Neuron (in vitro differentiated cells): ENCODE results near the gene MAPK12.
"Not testable (repeated sequence)": the region's sequence is repeated elsewhere in the genome, so short reads cannot be mapped to it uniquely, and the experiment has no call there.

Experiments used
- H2AFZ ChIP-seq: one replicate; pipeline ENCODE4 v1.6.1; 2013; ENCODE audit warnings: low read depth, mild to moderate bottlenecking, inconsistent platforms, low read length, moderate library complexity
- H3K27me3 ChIP-seq: one replicate; pipeline ENCODE4 v1.6.1; 2013; ENCODE audit warnings: low read length; ENCODE audit not compliant: insufficient read depth
- H3K36me3 ChIP-seq: one replicate; pipeline ENCODE4 v1.6.1; 2013; ENCODE audit warnings: low read length; ENCODE audit not compliant: insufficient read depth
- H3K4me1 ChIP-seq: one replicate; pipeline ENCODE4 v1.6.1; 2013; ENCODE audit warnings: low read length; ENCODE audit not compliant: insufficient read depth
- H3K4me3 ChIP-seq: 2 replicates; pipeline ENCODE4 v1.5.1; 2013; ENCODE audit warnings: mild to moderate bottlenecking, low read length, moderate library complexity
- H3K9me3 ChIP-seq: one replicate; pipeline ENCODE4 v1.6.1; 2013; ENCODE audit warnings: low read length

MAPK12 gene

GRCh38 chr22:50274311-50274710 lies 12.8 kb upstream of the MAPK12 start:
- Histone ChIP-seq H3K27me3 (no peaks in the 10 kb centered on the region), H3K4me3 (no peak overlapping the region), H3K9me3 (peaks cover 2% of the 10 kb centered on the region), H3K4me1 (peaks cover 36% of the 10 kb centered on the region), H3K36me3 (peaks cover 41% of the 10 kb centered on the region), H2AFZ (no peak overlapping the region)

GRCh38 chr22:50273781-50274180 lies 12.3 kb upstream of the MAPK12 start:
- H2AFZ ChIP-seq, H3K9me3 ChIP-seq, H3K27me3 ChIP-seq, H3K4me3 ChIP-seq: not testable (repeated sequence)
- peaks cover 37% of the 10 kb centered on the region for H3K4me1 ChIP-seq
- H3K36me3 ChIP-seq, result peaks cover 36% of the 10 kb centered on the region

GRCh38 chr22:50273352-50273751 lies 11.9 kb upstream of the MAPK12 start:
- not testable (repeated sequence) for H3K27me3 ChIP-seq, H2AFZ ChIP-seq, H3K4me3 ChIP-seq, H3K9me3 ChIP-seq
- Histone ChIP-seq H3K4me1 (peaks cover 37% of the 10 kb centered on the region), H3K36me3 (peaks cover 32% of the 10 kb centered on the region)

- H3K27me3 ChIP-seq, result no peaks in the 10 kb centered on the region
- peaks cover 37% of the 10 kb centered on the region for H3K4me1 ChIP-seq
- H2AFZ ChIP-seq, result no peak overlapping the region
- H3K36me3 ChIP-seq, result peaks cover 21% of the 10 kb centered on the region
- H3K9me3 ChIP-seq, result peaks cover 5% of the 10 kb centered on the region
- peak overlapping the region; percentile 31 for H3K4me3 ChIP-seq
These were observed 10.7 kb upstream of the MAPK12 start for GRCh38 chr22:50272044-50272802.

GRCh38 chr22:50271519-50271970 lies 10.1 kb upstream of the MAPK12 start:
- peaks cover 37% of the 10 kb centered on the region for H3K4me1 ChIP-seq
- H3K27me3 ChIP-seq, result no peaks in the 10 kb centered on the region
- peaks cover 20% of the 10 kb centered on the region for H3K36me3 ChIP-seq
- H3K9me3 ChIP-seq, result peaks cover 9% of the 10 kb centered on the region
- peak overlapping the region; percentile 58 for H3K4me3 ChIP-seq
- H2AFZ ChIP-seq, result no peak overlapping the region

GRCh38 chr22:50270666-50271394 lies 9.3 kb upstream of the MAPK12 start:
- H3K27me3 ChIP-seq, result no peaks in the 10 kb centered on the region
- H3K36me3 ChIP-seq, result peaks cover 19% of the 10 kb centered on the region
- H3K4me1 ChIP-seq, result peaks cover 37% of the 10 kb centered on the region
- H3K9me3 ChIP-seq, result peaks cover 6% of the 10 kb centered on the region
- no peak overlapping the region for H2AFZ ChIP-seq
- H3K4me3 ChIP-seq, result peak overlapping the region; percentile 58

- Histone ChIP-seq H3K4me3 (peak within 1 kb of the TSS; percentile 58), H3K4me1 (peaks cover 35% of the 10 kb centered on the region), H3K27me3 (no peaks in the 10 kb centered on the region), H2AFZ (peak within 1 kb of the TSS; percentile 33), H3K36me3 (peaks cover 12% of the 10 kb centered on the region), H3K9me3 (peaks cover 6% of the 10 kb centered on the region)
These were observed 8.6 kb upstream of the MAPK12 start, which contains the start of gene MAPK11 for GRCh38 chr22:50269970-50270665. MAPK11 (minus strand) TSS chr22:50270380; CDS start chr22:50270292, 88 bp downstream.

- H3K9me3 ChIP-seq, result peaks cover 6% of the 10 kb centered on the region
- peak overlapping the region; percentile 58 for H3K4me3 ChIP-seq
- peak overlapping the region; percentile 33 for H2AFZ ChIP-seq
- H3K4me1 ChIP-seq, result peaks cover 33% of the 10 kb centered on the region
- no peaks in the 10 kb centered on the region for H3K27me3 ChIP-seq
- H3K36me3 ChIP-seq, result peaks cover 11% of the 10 kb centered on the region
These were observed 8.1 kb upstream of the MAPK12 start for GRCh38 chr22:50269573-50269969.

GRCh38 chr22:50268655-50269113 lies 7.2 kb upstream of the MAPK12 start:
- Histone ChIP-seq H3K9me3 (peaks cover 6% of the 10 kb centered on the region), H2AFZ (no peak overlapping the region), H3K27me3 (no peaks in the 10 kb centered on the region), H3K36me3 (peaks cover 15% of the 10 kb centered on the region), H3K4me3 (no peak overlapping the region), H3K4me1 (peaks cover 28% of the 10 kb centered on the region)

- H3K36me3 ChIP-seq, result peaks cover 15% of the 10 kb centered on the region
- H3K4me1 ChIP-seq, result peaks cover 30% of the 10 kb centered on the region
- H3K4me3 ChIP-seq, result no peak overlapping the region
- H3K9me3 ChIP-seq, result peaks cover 6% of the 10 kb centered on the region
- H2AFZ ChIP-seq, result no peak overlapping the region
- H3K27me3 ChIP-seq, result no peaks in the 10 kb centered on the region
These were observed 6.3 kb upstream of the MAPK12 start for GRCh38 chr22:50267591-50268390.

- Histone ChIP-seq H3K9me3 (peaks cover 6% of the 10 kb centered on the region), H3K4me3 (no peak overlapping the region), H3K4me1 (peaks cover 30% of the 10 kb centered on the region), H3K27me3 (no peaks in the 10 kb centered on the region), H3K36me3 (peaks cover 15% of the 10 kb centered on the region), H2AFZ (no peak overlapping the region)
These were observed 5.5 kb upstream of the MAPK12 start for GRCh38 chr22:50266994-50267393.

- Histone ChIP-seq H2AFZ (no peak overlapping the region), H3K4me3 (no peak overlapping the region), H3K4me1 (peaks cover 26% of the 10 kb centered on the region), H3K36me3 (peaks cover 15% of the 10 kb centered on the region), H3K9me3 (peaks cover 6% of the 10 kb centered on the region), H3K27me3 (no peaks in the 10 kb centered on the region)
These were observed 3.6 kb upstream of the MAPK12 start for GRCh38 chr22:50264946-50265669.
